K562 (cell line): ENCODE measurements around the gene LY6G6F.

Experiments
- BRD9 ChIP-seq: fragments of 450-650 bp; IDR thresholded peaks from 2 replicates; pipeline ENCODE4 v1.6.1; 2018; ENCODE audit warnings: low read depth; ENCODE audit not compliant: partially characterized antibody
- GATA2 ChIP-seq: sonication (generic); formaldehyde crosslinking; IDR thresholded peaks from 2 replicates; pipeline ENCODE4 v1.4.0; 2020; ENCODE audit warnings: mild to moderate bottlenecking, missing genetic modification reagents
- POLR2AphosphoS5 ChIP-seq: IDR thresholded peaks from 2 replicates; pipeline ENCODE4 v1.6.1; 2011; ENCODE audit warnings: mild to moderate bottlenecking, low read depth, low read length, moderate library complexity; ENCODE audit not compliant: control insufficient read depth, insufficient read depth
- RAD21 ChIP-seq, 2 experiments: fragments of 250-450 bp in 1 of 2; fragments of 450-650 bp in 1 of 2; sonication (Bioruptor Pico) in 1 of 2; formaldehyde crosslinking in 1 of 2; IDR thresholded peaks in 1 of 2; conservative IDR thresholded peaks in 1 of 2; 2 replicates each; pipeline versions ENCODE4 v1.4.0 to v1.8.0; 2020 to 2022; ENCODE audit warnings: mild to moderate bottlenecking in 2 of 2, moderate library complexity in 1 of 2
- ZBTB17 ChIP-seq: fragments of 450-650 bp; formaldehyde crosslinking; IDR thresholded peaks from 2 replicates; pipeline ENCODE4 v1.4.0; 2020; ENCODE audit warnings: mild to moderate bottlenecking
- ZNF512 ChIP-seq: IDR thresholded peaks from 2 replicates; pipeline ENCODE4 v1.6.1; 2016; ENCODE audit warnings: missing genetic modification characterization, missing compliant biosample characterization
- TF ChIP-seq, protein P1 (sequence below): IDR thresholded peaks from 3 replicates; pipeline ENCODE4 v1.6.1; 2011; ENCODE audit warnings: borderline replicate concordance, mild to moderate bottlenecking; ENCODE audit not compliant: insufficient read length, insufficient read depth

DNA sequence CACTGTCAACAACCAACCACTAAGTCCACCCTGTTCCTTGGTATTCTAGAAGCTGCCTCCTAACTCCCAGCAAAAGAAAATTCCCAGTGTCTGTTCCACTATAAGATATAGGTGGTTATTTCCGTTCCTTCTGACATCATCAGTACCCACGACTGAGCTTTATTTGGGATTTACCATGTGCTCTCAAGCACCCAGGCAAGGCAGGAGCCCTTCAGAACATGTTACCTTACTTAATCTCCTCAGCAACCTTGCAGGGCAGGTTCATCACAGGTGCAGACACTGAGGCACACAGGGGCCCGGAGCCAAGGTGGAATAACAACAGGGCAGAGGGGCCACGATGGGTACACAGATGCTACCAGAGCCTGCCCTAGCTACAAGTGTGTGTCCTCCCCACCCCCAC lies 14.3 kb upstream of the LY6G6F start:
- TF ChIP-seq, protein P1, sequence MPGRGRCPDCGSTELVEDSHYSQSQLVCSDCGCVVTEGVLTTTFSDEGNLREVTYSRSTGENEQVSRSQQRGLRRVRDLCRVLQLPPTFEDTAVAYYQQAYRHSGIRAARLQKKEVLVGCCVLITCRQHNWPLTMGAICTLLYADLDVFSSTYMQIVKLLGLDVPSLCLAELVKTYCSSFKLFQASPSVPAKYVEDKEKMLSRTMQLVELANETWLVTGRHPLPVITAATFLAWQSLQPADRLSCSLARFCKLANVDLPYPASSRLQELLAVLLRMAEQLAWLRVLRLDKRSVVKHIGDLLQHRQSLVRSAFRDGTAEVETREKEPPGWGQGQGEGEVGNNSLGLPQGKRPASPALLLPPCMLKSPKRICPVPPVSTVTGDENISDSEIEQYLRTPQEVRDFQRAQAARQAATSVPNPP: no peak
- TF ChIP-seq ZNF512: no peak
- no peak for TF ChIP-seq RAD21 (CRISPR knock-in tag; conservative IDR thresholded peaks at IDR 0.05 in 1 of 2, IDR thresholded peaks at IDR 0.05 in 1 of 2)
- TF ChIP-seq POLR2AphosphoS5: no peak
- TF ChIP-seq GATA2: no peak
- no peak for TF ChIP-seq ZBTB17 (CRISPR knock-in tag)
- no peak for TF ChIP-seq BRD9
